H1 (cell line): ENCODE data around the gene ZBTB40. TPM values are rescaled to one million over a fixed set of nuclear protein-coding genes. Genes with fewer than 3 reads are reported as not detected.

Experiments used
- CHD2 ChIP-seq: IDR thresholded peaks from 2 replicates; pipeline ENCODE4 v1.6.1; 2012; ENCODE audit warnings: low read length, improper control_type of control experiment
- polyA plus RNA-seq, 7 experiments: library from polyadenylated mRNA; depleted of rRNA in 3 of 7; stranded (reverse) in 5 of 7; unstranded in 2 of 7; fragments of >200 nt in 5 of 7; fragments of 200-250 nt in 2 of 7; gene quantifications; 1 replicate in 5 of 7; 2 replicates in 1 of 7; 4 replicates in 1 of 7; pipeline versions ENCODE4 v1.2.1 to v1.2.3, GENCODE V29; 2011 to 2013; ENCODE audit warnings: missing spikeins in 2 of 7, mixed read lengths in 2 of 7
- total RNA-seq: library from RNA; stranded (reverse); fragmentation: NEBNext Ultra II Directional; extraction: Animal tissue kit (Norgen Biotek cat#: 25700); gene quantifications from 2 replicates; pipeline ENCODE4 v1.2.1, GENCODE V29; 2021

Gene ZBTB40
- total and polyA plus RNA-seq, 2 of the 8 experiments (the other 6 are each of a cell fraction or from before 2014, with no cell fraction given) = 3.1 to 19.3 TPM

- no peak for TF ChIP-seq CHD2
These were observed 46.8 kb downstream of the ZBTB40 start (continued) for GRCh38 chr1:22498463-22498862.
